Breast epithelium (tissue), 4 donors: ENCODE results near the gene GRXCR2. TPM values are rescaled to one million over a fixed set of nuclear protein-coding genes. Genes with fewer than 3 reads are reported as not detected.
"Not testable (repeated sequence)": the region's sequence is repeated elsewhere in the genome, so short reads cannot be mapped to it uniquely, and the experiment has no call there.

ENCODE experiments used
- DNase-seq, 2 donors: peaks; one replicate each; pipeline ENCODE4 v3.0.0-alpha.2; 2019; ENCODE audit warnings: low spot score in 2 of 2
- H3K27ac ChIP-seq, 2 donors: fragments of 200-600 bp; sonication (generic) in 1 of 2; one replicate each; pipeline ENCODE4 v1.5.1; 2016 to 2019; ENCODE audit warnings: mild to moderate bottlenecking in 1 of 2
- H3K27me3 ChIP-seq, 2 donors: fragments of 200-600 bp; sonication (generic) in 1 of 2; one replicate each; pipeline versions ENCODE4 v1.5.1 to v1.6.0; 2017 to 2019; ENCODE audit warnings: control low read depth in 1 of 2, mild to moderate bottlenecking in 1 of 2
- H3K36me3 ChIP-seq: fragments of 200-600 bp; one replicate; pipeline ENCODE4 v1.5.1; 2019
- H3K4me1 ChIP-seq, 2 donors: fragments of 200-600 bp; sonication (generic); one replicate each; pipeline ENCODE4 v1.5.1; 2016 to 2019; ENCODE audit warnings: control low read depth in 1 of 2
- H3K4me3 ChIP-seq, 3 donors: fragments of 200-600 bp; sonication (generic); 1 replicate in 2 of 3; 2 replicates in 1 of 3; pipeline ENCODE4 v1.5.1; 2016 to 2019; ENCODE audit warnings: mild to moderate bottlenecking in 3 of 3, moderate library complexity in 2 of 3
- H3K9me3 ChIP-seq, 2 donors: fragments of 200-600 bp; sonication (generic) in 1 of 2; one replicate each; pipeline ENCODE4 v1.5.1; 2016 to 2019; ENCODE audit warnings: control low read depth in 1 of 2
- CTCF ChIP-seq, 3 donors: fragments of 450-650 bp; IDR thresholded peaks; one replicate each; pipeline ENCODE4 v1.5.1; 2016 to 2017; ENCODE audit warnings: antibody characterized with exemption in 3 of 3, mild to moderate bottlenecking in 3 of 3, moderate library complexity in 3 of 3
- POLR2A ChIP-seq: fragments of 450-650 bp; IDR thresholded peaks from one replicate; pipeline ENCODE4 v1.6.1; 2016; ENCODE audit warnings: antibody characterized with exemption, mild to moderate bottlenecking, moderate library complexity
- POLR2AphosphoS5 ChIP-seq, 3 donors: sonication (generic); formaldehyde crosslinking; IDR thresholded peaks; one replicate each; pipeline ENCODE4 v1.6.1; 2017; ENCODE audit warnings: antibody characterized with exemption in 3 of 3
- intact Hi-C: fragments of 100-400 bp; cut with DNase I; formaldehyde crosslinking; loops from one replicate; pipeline ENCODE4 v1.15.1; 2023; ENCODE audit warnings: low total_unique reads
- total RNA-seq, 3 donors: library from RNA; depleted of rRNA; stranded (reverse); fragments of >200 nt; gene quantifications; one replicate each; pipeline ENCODE4 v1.1.0, GENCODE V29; 2016

The GRXCR2 gene
- total RNA-seq, 3 donors from 2014 or later: 0.29 TPM; not detected in 2

- H3K4me3 ChIP-seq: no peak overlapping the region
- no peak overlapping the region for H3K27ac ChIP-seq
- no peak for TF ChIP-seq POLR2A
- no peak for TF ChIP-seq CTCF (IDR thresholded peaks at IDR 0.05)
- no peak for TF ChIP-seq POLR2AphosphoS5 (IDR thresholded peaks at IDR 0.05)
- H3K9me3 ChIP-seq: peaks cover 0 to 6% of the 10 kb centered on the region in 2 donors
- no peaks in the 10 kb centered on the region for H3K4me1 ChIP-seq
- DNase-seq: no peak
- no peaks in the 10 kb centered on the region for H3K27me3 ChIP-seq
- no peaks in the 10 kb centered on the region for H3K36me3 ChIP-seq
- intact Hi-C loops: no loop called here
Observed at GRCh38 chr5:145903867-145904266, 31.1 kb upstream of the GRXCR2 start.

GRCh38 chr5:145903113-145903512, 30.3 kb upstream of the GRXCR2 start:
- Histone ChIP-seq H3K36me3 (no peaks in the 10 kb centered on the region), H3K4me3 (no peak overlapping the region), H3K9me3 (peaks cover 0 to 6% of the 10 kb centered on the region in 2 donors), H3K4me1 (no peaks in the 10 kb centered on the region), H3K27ac (no peak overlapping the region), H3K27me3 (no peaks in the 10 kb centered on the region)
- TF ChIP-seq POLR2A (no peak), POLR2AphosphoS5 (IDR thresholded peaks at IDR 0.05) (no peak), CTCF (IDR thresholded peaks at IDR 0.05) (no peak)
- DNase-seq: no peak
- intact Hi-C loops: no loop called here

GRCh38 chr5:145902421-145902820, 29.6 kb upstream of the GRXCR2 start:
- no peaks in the 10 kb centered on the region for H3K27me3 ChIP-seq
- no peaks in the 10 kb centered on the region for H3K4me1 ChIP-seq
- no peaks in the 10 kb centered on the region for H3K36me3 ChIP-seq
- DNase-seq: no peak
- peaks cover 0 to 6% of the 10 kb centered on the region in 2 donors for H3K9me3 ChIP-seq
- TF ChIP-seq POLR2A (no peak), POLR2AphosphoS5 (IDR thresholded peaks at IDR 0.05) (no peak), CTCF (IDR thresholded peaks at IDR 0.05) (no peak)
- H3K4me3 ChIP-seq: no peak overlapping the region
- intact Hi-C loops: no loop called here
- no peak overlapping the region for H3K27ac ChIP-seq

- Histone ChIP-seq H3K4me3 (no peak overlapping the region), H3K4me1 (no peaks in the 10 kb centered on the region), H3K9me3 (peaks cover 0 to 6% of the 10 kb centered on the region in 2 donors), H3K36me3 (no peaks in the 10 kb centered on the region), H3K27ac (no peak overlapping the region), H3K27me3 (no peaks in the 10 kb centered on the region)
- DNase-seq: no peak
- TF ChIP-seq CTCF (IDR thresholded peaks at IDR 0.05) (no peak), POLR2A (no peak), POLR2AphosphoS5 (IDR thresholded peaks at IDR 0.05) (no peak)
- intact Hi-C loops: no loop called here
Observed at GRCh38 chr5:145898171-145898570, 25.4 kb upstream of the GRXCR2 start.

- H3K27me3 ChIP-seq, DNase-seq, H3K4me1 ChIP-seq, H3K27ac ChIP-seq, intact Hi-C loops, H3K36me3 ChIP-seq, H3K4me3 ChIP-seq, H3K9me3 ChIP-seq: not testable (repeated sequence)
Observed at GRCh38 chr5:145891378-145891777, 18.6 kb upstream of the GRXCR2 start.

GRCh38 chr5:145889611-145890010, 16.8 kb upstream of the GRXCR2 start:
- Histone ChIP-seq H3K27ac (no peak overlapping the region), H3K4me1 (no peaks in the 10 kb centered on the region), H3K9me3 (peaks cover 0 to 3% of the 10 kb centered on the region in 2 donors), H3K4me3 (no peak overlapping the region), H3K36me3 (no peaks in the 10 kb centered on the region), H3K27me3 (no peaks in the 10 kb centered on the region)
- intact Hi-C loops: no loop called here
- no peak for DNase-seq
- no peak for TF ChIP-seq POLR2A
- no peak for TF ChIP-seq CTCF (IDR thresholded peaks at IDR 0.05)
- TF ChIP-seq POLR2AphosphoS5 (IDR thresholded peaks at IDR 0.05): no peak
